NOMO-1 treated with DMSO at 0.1 percent for 48 hours (cell line): ENCODE data around the gene CDC6.
"Not testable (repeated sequence)": the region's sequence is repeated elsewhere in the genome, so short reads cannot be mapped to it uniquely, and the experiment has no call there.

ENCODE experiments used
- DNase-seq: peaks from one replicate; lab custom pipeline; 2025; ENCODE audit not compliant: unreplicated experiment; lab: John Stamatoyannopoulos, UW

CDC6 gene

DNA sequence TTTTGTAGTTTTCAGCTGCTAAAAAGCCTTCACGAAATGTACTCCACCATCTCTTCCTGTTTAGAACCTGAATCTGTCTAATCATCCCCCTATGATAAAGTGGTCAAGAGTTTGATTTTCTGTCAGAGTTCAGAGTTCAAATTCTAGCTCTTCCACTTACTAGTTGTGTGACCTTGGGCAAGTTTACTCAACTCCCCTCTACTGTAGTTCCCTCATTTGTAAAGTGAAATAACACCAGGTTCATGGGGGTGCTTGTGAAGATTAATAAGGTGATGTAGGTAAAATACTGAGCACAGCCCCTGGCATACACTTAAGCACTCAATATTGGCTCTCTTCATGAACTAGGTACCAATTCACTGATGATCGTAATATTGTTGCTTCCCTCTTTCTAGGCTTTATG is 1.2 kb upstream of the CDC6 start:
- no peak for DNase-seq

- DNase-seq = no peak
Measured at GRCh38 chr17:40287159-40287493, 553 bp upstream of the CDC6 start.

DNA sequence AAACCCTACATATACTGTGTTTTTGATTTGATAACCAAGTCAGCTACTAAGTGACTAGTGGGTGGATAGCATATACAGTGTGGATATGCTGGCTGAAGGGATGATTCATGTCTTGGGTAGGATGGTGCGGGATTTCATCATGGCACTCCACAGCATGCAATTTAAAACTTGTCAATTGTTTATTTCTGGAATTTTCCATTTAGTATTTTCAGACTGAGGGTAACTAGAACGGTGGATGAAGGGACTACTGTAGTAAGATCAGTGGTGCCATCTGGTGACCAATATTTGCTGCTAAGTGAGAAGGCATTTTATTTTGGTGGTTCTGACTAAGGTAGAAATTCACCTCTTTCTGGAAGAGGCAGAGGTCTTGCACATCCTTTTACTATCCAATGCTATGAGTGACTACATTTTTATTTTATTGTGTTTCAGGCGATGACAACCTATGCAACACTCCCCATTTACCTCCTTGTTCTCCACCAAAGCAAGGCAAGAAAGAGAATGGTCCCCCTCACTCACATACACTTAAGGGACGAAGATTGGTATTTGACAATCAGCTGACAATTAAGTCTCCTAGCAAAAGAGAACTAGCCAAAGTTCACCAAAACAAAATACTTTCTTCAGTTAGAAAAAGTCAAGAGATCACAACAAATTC is 3.1 kb downstream of the CDC6 start:
- DNase-seq = peak; percentile 68

- no peak for DNase-seq
Measured at GRCh38 chr17:40291281-40291664, 3.6 kb downstream of the CDC6 start.

GRCh38 chr17:40293363-40293762 is 5.7 kb downstream of the CDC6 start:
- DNase-seq = no peak

GRCh38 chr17:40295488-40296436 is 8.1 kb downstream of the CDC6 start:
- DNase-seq = no peak

GRCh38 chr17:40297511-40297910 is 9.8 kb downstream of the CDC6 start:
- DNase-seq = no peak

DNA sequence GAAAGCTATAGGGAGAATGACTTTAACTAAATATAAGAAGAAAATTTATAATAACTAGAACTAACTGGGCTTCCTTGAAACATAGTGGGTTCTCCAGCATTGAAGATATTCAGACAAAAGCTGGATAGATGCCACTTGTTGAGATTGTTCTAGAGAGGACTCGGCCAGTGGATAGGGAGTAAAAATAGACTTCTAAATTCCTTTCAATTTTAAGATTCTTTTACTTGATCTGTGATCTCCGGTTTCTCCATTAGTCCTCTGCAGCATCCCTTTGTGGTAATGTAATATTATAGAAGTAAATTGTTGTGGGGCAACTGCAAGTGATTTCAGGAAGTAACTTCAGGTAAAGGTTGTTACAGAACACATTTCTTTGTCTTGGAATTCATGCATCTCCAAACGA is 11.0 kb downstream of the CDC6 start:
- DNase-seq = no peak

DNA sequence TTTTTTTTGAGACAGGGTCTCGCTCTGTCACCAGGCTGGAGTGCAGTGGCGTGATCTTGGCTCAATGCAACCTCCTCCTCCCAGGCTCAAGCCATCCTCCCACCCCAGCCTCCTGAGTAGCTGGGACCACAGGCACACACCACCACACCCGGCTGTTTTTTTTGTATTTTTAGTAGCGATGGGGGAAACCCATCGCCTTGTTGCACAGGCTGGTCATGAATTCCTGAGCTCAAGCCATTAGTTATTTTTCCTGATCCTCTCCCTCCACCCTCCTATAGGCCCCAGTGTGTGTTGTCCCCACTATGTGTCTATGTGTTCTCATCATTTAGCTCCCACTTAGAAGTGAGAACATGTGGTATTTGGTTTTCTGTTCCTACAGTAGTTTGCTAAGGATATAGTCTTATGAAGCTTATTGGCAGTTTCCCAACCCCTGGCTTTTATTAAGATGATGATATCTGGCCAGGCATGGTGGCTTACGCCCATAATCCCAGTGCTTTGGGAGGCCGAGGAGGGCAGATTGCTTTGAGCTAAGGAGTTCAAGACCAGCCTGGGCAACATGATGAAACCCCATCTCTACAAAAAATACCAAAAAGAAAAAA is 11.6 kb downstream of the CDC6 start:
- DNase-seq = not testable (repeated sequence)

DNA sequence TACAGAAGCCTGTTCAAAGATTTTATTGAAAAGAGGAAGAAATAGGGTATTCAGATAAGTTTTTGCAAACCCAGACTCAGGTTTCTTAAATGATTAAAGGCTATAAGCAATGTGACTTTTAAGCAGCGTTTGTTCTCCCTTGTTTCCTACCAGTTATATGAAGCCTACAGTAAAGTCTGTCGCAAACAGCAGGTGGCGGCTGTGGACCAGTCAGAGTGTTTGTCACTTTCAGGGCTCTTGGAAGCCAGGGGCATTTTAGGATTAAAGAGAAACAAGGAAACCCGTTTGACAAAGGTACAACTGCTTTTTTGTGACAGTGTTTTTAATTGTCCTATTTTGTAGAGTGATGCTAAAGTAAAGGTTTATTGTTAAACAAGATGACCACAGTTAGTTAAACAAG is 13.6 kb downstream of the CDC6 start:
- DNase-seq = peak; percentile 9

DNA sequence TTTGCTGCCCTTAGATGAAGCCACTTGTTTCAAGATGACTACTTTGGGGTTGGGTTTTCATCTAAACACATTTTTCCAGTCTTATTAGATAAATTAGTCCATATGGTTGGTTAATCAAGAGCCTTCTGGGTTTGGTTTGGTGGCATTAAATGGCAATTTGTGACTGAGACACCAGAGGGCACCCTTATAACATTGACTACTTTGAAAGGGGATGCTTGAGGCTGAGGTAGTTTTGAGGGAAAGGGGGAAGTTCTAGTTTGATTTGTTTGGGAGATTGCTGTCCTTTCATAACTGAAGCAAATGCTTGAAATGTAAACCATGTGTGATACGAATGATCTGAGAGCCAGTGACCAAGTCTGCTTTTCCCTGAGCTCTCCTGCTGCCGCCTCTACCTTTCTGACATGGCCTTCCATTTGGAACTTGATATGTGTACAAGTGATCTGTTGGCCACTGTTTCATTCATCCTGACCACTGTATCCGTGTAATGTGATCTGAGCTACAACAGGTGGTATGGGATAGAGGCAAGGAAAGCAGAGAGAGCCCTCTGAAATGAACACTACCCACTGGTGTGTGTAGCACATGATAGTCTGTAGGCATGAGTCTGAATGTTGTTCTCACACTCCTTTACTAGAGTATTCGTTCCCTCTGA is 15.5 kb downstream of the CDC6 start:
- DNase-seq = peak; percentile 83

DNA sequence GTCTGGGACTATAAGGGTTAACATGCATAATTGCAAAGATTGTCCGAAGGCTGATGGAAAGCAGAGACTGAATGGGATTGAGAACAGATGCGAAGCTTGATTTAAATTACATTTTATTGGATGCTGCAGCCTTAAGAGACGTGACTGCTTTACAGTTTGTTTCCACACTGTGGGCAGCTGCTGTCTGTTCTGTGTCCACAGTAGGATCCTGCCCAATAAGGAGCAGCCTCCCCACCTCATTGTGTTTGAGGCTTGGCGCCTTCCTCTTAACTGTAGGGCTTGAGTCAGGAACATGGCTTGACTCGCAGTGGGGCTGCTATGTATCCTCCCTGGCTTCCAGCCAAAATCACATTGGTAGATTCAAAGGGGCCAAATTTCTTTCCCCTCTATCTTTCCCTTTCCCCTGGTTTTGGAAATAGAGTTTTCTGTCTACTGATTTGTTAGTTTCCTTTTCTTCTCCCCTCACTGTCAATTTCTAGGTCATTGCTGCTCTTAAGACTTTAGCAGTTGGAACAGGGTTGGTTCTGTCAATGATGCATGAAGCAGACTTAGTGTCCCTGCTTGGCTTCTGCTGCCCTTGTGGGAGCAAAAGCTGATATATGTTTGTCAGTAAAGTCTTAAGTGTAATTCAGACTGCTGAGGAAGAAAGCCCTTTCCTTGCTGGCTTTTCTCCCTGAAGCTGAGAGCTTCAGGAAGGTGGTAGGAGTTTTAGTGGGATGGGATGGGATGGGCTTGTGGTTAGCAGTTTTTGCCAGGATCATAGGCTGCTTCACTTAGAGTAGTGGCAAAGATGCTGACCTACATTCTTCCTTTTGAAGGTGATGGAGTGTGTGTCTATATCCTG is 16.3 kb downstream of the CDC6 start:
- DNase-seq = no peak

DNA sequence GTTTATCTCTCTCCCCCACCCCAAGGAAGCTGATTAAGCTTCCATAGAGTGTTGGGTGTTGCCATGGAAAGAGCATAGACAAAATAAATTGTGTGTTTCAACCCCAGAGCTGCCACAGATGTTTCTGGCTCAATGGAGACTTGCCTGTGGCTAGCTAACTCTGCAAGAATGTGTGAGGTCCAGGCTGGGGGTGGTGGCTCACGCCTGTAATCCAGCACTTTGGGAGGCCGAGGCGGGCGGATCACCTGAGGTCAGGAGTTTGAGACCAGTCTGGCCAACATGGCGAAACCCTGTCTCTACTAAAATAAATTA is 16.8 kb downstream of the CDC6 start:
- not testable (repeated sequence) for DNase-seq

GRCh38 chr17:40304866-40305265 is 17.2 kb downstream of the CDC6 start:
- not testable (repeated sequence) for DNase-seq

GRCh38 chr17:40306395-40306794 is 18.7 kb downstream of the CDC6 start:
- DNase-seq = no peak

DNA sequence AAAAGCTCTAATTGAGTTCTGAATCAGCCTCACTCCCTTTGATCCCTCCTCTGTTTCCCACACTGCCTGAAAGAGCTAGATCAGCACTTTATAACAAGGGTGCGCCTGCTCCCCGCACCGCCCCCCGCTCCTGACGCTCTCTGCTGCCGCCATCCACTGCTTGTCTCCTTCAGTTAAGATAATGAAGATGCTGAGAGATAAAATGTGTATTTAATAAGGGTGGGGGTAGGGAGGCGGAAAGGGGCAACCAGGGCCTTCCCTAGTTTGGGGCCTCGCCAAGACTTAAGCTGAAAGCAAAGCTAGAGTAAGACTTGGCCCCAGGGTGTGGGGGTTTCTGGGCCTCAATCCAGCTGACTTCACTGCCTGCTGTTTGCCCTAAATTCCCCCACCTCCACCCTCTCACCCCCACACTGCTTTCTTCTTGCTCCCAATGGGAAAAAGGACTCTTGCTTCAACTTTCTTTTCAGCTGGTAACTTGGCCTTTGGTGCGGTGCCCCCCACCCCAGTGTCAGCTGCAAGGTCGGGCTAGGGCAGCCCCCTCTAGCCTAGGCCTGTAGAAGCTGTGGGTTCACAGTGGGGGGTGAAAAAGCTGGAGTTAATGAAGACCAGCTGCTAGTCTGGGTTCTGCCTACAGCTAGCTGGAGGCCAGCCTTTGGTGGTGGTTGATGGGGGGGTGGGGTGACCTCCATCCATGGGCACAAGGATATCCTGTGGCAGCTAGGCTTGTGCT is 19.5 kb downstream of the CDC6 start:
- no peak for DNase-seq

DNA sequence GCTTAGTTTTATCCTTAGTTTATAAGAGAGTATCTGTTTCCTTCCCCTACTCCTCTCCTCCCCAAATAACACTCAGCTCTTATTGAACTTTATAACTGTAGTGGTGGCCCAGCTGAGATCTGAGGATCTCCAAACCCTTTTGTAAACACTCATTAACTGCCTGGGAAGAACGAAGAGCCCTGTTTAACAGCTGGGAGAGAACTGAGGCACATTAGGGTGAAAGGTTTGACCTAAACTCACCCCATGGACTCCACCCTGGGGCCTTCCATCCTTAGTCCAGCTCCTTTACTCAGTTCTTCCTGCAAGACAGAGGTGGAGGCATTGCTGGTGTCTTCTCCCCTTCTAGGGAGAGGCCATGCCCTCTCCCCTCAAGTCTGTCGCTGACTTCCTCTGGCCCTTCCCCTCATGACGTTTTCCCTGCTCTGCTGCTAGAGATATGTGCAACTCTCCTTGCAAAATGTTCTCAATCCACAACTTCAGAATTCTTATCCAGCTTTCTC is 20.1 kb downstream of the CDC6 start:
- peak; percentile 33 for DNase-seq

- peak; percentile 29 for DNase-seq
Measured at GRCh38 chr17:40309031-40309948, 21.6 kb downstream of the CDC6 start, which contains the start of gene RARA. TSS of gene RARA (plus strand) at chr17:40309180. CDS start at chr17:40331219, 22,039 bp downstream.
